Astrocyte (in vitro differentiated cells and primary cell): Measurements from ENCODE around the gene DISC1. TPM values are rescaled to one million over a fixed set of nuclear protein-coding genes. Genes with fewer than 3 reads are reported as not detected.

ENCODE experiments used
- DNase-seq: peaks from one replicate; pipeline ENCODE4 v3.0.0-alpha.2; 2010; ENCODE audit warnings: low read depth
- FAIRE-seq: peaks from 2 replicates; lab custom pipeline; 2011; peaks lifted over from hg19 to GRCh38; lab: Jason Lieb, UNC
- H2AFZ ChIP-seq: 2 replicates; pipeline ENCODE4 v1.6.0; 2012; ENCODE audit warnings: low read depth, low read length, inconsistent platforms
- H3K27ac ChIP-seq: 2 replicates; pipeline ENCODE4 v1.5.1; 2011; ENCODE audit warnings: low read depth, low read length, inconsistent platforms
- H3K27me3 ChIP-seq: 2 replicates; pipeline ENCODE4 v1.6.0; 2011; ENCODE audit warnings: low read length, inconsistent platforms; ENCODE audit not compliant: insufficient read depth
- H3K36me3 ChIP-seq: 2 replicates; pipeline ENCODE4 v1.5.1; 2011; ENCODE audit warnings: low read length, inconsistent platforms; ENCODE audit not compliant: insufficient read depth
- H3K4me1 ChIP-seq: 2 replicates; pipeline ENCODE4 v1.5.1; 2011; ENCODE audit warnings: low read length, inconsistent platforms; ENCODE audit not compliant: insufficient read depth
- H3K4me2 ChIP-seq: 2 replicates; pipeline ENCODE4 v1.6.0; 2012; ENCODE audit warnings: low read length, inconsistent platforms
- H3K4me3 ChIP-seq: 2 replicates; pipeline ENCODE4 v1.5.1; 2011; ENCODE audit warnings: low read depth, mild to moderate bottlenecking, low read length, inconsistent platforms; ENCODE audit not compliant: insufficient read depth
- H3K79me2 ChIP-seq: 2 replicates; pipeline ENCODE4 v1.6.0; 2012; ENCODE audit warnings: mild to moderate bottlenecking, low read length, inconsistent platforms; ENCODE audit not compliant: insufficient read depth
- H3K9ac ChIP-seq: 2 replicates; pipeline ENCODE4 v1.6.0; 2012; ENCODE audit warnings: mild to moderate bottlenecking, low read length, inconsistent platforms
- H3K9me3 ChIP-seq: 2 replicates; pipeline ENCODE4 v1.5.1; 2012; ENCODE audit warnings: low read depth, mild to moderate bottlenecking, low read length, inconsistent platforms; ENCODE audit not compliant: insufficient read depth
- H4K20me1 ChIP-seq: 2 replicates; pipeline ENCODE4 v1.6.0; 2012; ENCODE audit warnings: low read length, inconsistent platforms; ENCODE audit not compliant: insufficient read depth
- H3K27ac Mint-ChIP-seq: one replicate; pipeline ENCODE4 v1.8.0; 2021; ENCODE audit warnings: mild to moderate bottlenecking, mixed read lengths; ENCODE audit not compliant: unreplicated experiment
- H3K27me3 Mint-ChIP-seq: one replicate; pipeline ENCODE4 v1.8.0; 2021; ENCODE audit warnings: low read depth, mixed read lengths; ENCODE audit not compliant: unreplicated experiment
- H3K36me3 Mint-ChIP-seq: one replicate; pipeline ENCODE4 v1.8.0; 2021; ENCODE audit warnings: low read depth, mixed read lengths; ENCODE audit not compliant: unreplicated experiment
- H3K4me1 Mint-ChIP-seq: one replicate; pipeline ENCODE4 v1.8.0; 2021; ENCODE audit warnings: low read depth, mixed read lengths; ENCODE audit not compliant: unreplicated experiment
- H3K4me3 Mint-ChIP-seq: one replicate; pipeline ENCODE4 v1.8.0; 2021; ENCODE audit warnings: mild to moderate bottlenecking, moderate library complexity, mixed read lengths; ENCODE audit not compliant: unreplicated experiment
- H3K9me3 Mint-ChIP-seq: one replicate; pipeline ENCODE4 v1.8.0; 2021; ENCODE audit warnings: mild to moderate bottlenecking, mixed read lengths; ENCODE audit not compliant: unreplicated experiment
- CTCF ChIP-seq: IDR thresholded peaks from 2 replicates; pipeline ENCODE4 v1.5.1; 2011; ENCODE audit warnings: low read depth, mild to moderate bottlenecking, inconsistent platforms, low read length, moderate library complexity; ENCODE audit not compliant: insufficient read depth
- EZH2 ChIP-seq: IDR thresholded peaks from 2 replicates; pipeline ENCODE4 v1.6.1; 2012; ENCODE audit warnings: mild to moderate bottlenecking, low read length, inconsistent platforms; ENCODE audit not compliant: insufficient read depth
- total RNA-seq: library from RNA; stranded (reverse); gene quantifications from 2 replicates; pipeline ENCODE4 v1.2.1, GENCODE V29; 2021

Gene DISC1
- total RNA-seq, 1 donor from 2014 or later = 9.1 TPM

- Histone ChIP-seq H4K20me1 (no peaks in the 10 kb centered on the region), H2AFZ (no peak overlapping the region), H3K4me2 (no peak overlapping the region), H3K27ac (no peak overlapping the region), H3K4me1 (no peaks in the 10 kb centered on the region), H3K79me2 (no peaks in the 10 kb centered on the region), H3K4me3 (no peak overlapping the region), H3K36me3 (no peaks in the 10 kb centered on the region), H3K9ac (no peak overlapping the region), H3K9me3 (no peaks in the 10 kb centered on the region), H3K27me3 (no peaks in the 10 kb centered on the region)
- DNase-seq (no peak), FAIRE-seq (no peak)
- TF ChIP-seq EZH2 (no peak), CTCF (no peak)
- H3K4me1 Mint-ChIP-seq = no peaks in the 10 kb centered on the region
- H3K4me3 Mint-ChIP-seq = no peak overlapping the region
- peaks cover 6% of the 10 kb centered on the region for H3K9me3 Mint-ChIP-seq
- peaks cover 19% of the 10 kb centered on the region for H3K36me3 Mint-ChIP-seq
- H3K27ac Mint-ChIP-seq = no peak overlapping the region
- H3K27me3 Mint-ChIP-seq = peaks cover 4% of the 10 kb centered on the region
Measured at GRCh38 chr1:231962636-231963035, 336.0 kb downstream of the DISC1 start.

- Mint-ChIP-seq H3K27me3 (peaks cover 4% of the 10 kb centered on the region), H3K4me3 (no peak overlapping the region), H3K9me3 (peaks cover 8% of the 10 kb centered on the region), H3K27ac (no peak overlapping the region), H3K4me1 (no peaks in the 10 kb centered on the region), H3K36me3 (peaks cover 19% of the 10 kb centered on the region)
- Histone ChIP-seq H3K4me3 (no peak overlapping the region), H3K9me3 (no peaks in the 10 kb centered on the region), H3K4me2 (no peak overlapping the region), H3K79me2 (no peaks in the 10 kb centered on the region), H3K27ac (no peak overlapping the region), H2AFZ (no peak overlapping the region), H3K36me3 (no peaks in the 10 kb centered on the region), H3K4me1 (no peaks in the 10 kb centered on the region), H3K27me3 (no peaks in the 10 kb centered on the region), H4K20me1 (no peaks in the 10 kb centered on the region), H3K9ac (no peak overlapping the region)
- no peak for FAIRE-seq
- DNase-seq = no peak
- no peak for TF ChIP-seq EZH2
- TF ChIP-seq CTCF = no peak
Measured at GRCh38 chr1:231964241-231964640, 337.7 kb downstream of the DISC1 start.

GRCh38 chr1:231964961-231965360 is 338.4 kb downstream of the DISC1 start:
- no peak overlapping the region for H3K4me3 ChIP-seq
- no peaks in the 10 kb centered on the region for H3K36me3 ChIP-seq
- H3K9me3 Mint-ChIP-seq = peaks cover 10% of the 10 kb centered on the region
- H3K36me3 Mint-ChIP-seq = peaks cover 19% of the 10 kb centered on the region
- TF ChIP-seq CTCF = no peak
- TF ChIP-seq EZH2 = no peak
- no peak overlapping the region for H3K4me3 Mint-ChIP-seq
- no peak overlapping the region for H3K9ac ChIP-seq
- peaks cover 4% of the 10 kb centered on the region for H3K27me3 Mint-ChIP-seq
- H3K4me2 ChIP-seq = no peak overlapping the region
- H2AFZ ChIP-seq = no peak overlapping the region
- no peak overlapping the region for H3K27ac ChIP-seq
- H3K79me2 ChIP-seq = no peaks in the 10 kb centered on the region
- H3K4me1 ChIP-seq = no peaks in the 10 kb centered on the region
- no peaks in the 10 kb centered on the region for H3K4me1 Mint-ChIP-seq
- H3K9me3 ChIP-seq = no peaks in the 10 kb centered on the region
- no peaks in the 10 kb centered on the region for H4K20me1 ChIP-seq
- DNase-seq (no peak), FAIRE-seq (no peak)
- no peak overlapping the region for H3K27ac Mint-ChIP-seq
- no peaks in the 10 kb centered on the region for H3K27me3 ChIP-seq
